Fibroblast of peridontal ligament (primary cell): ENCODE data around the gene CFDP1.
A peak's percentile ranks its signal among the peaks of the same experiment; 100 is the strongest.

ENCODE experiments used
- DNase-seq: peaks from one replicate; pipeline ENCODE4 v3.0.0-alpha.2; 2010; ENCODE audit errors: extremely low read depth

Gene CFDP1

GRCh38 chr16:75251280-75252048 is 181.8 kb downstream of the CFDP1 start, which contains the start of gene BCAR1:
BCAR1 (minus strand) TSS chr16:75251624; CDS start chr16:75251482, 142 bp downstream.
- peak; percentile 85 for DNase-seq

GRCh38 chr16:75250809-75251279 is 182.5 kb downstream of the CFDP1 start:
- DNase-seq: no peak

GRCh38 chr16:75250089-75250808 is 183.1 kb downstream of the CFDP1 start:
- no peak for DNase-seq

GRCh38 chr16:75249441-75249840 is 183.9 kb downstream of the CFDP1 start:
- DNase-seq: no peak

- no peak for DNase-seq
Observed at GRCh38 chr16:75248536-75249380, 184.5 kb downstream of the CFDP1 start.

- DNase-seq: no peak
Observed at GRCh38 chr16:75248142-75248535, 185.2 kb downstream of the CFDP1 start.

- no peak for DNase-seq
Observed at GRCh38 chr16:75247249-75247648, 186.1 kb downstream of the CFDP1 start.

- peak; percentile 50 for DNase-seq
Observed at GRCh38 chr16:75246504-75247205, 186.6 kb downstream of the CFDP1 start.

GRCh38 chr16:75244844-75245758 is 188.2 kb downstream of the CFDP1 start:
- DNase-seq: peak; percentile 93

GRCh38 chr16:75244225-75244809 is 189.0 kb downstream of the CFDP1 start:
- DNase-seq: peak; percentile 63
